Dendritic cell treated with granulocyte-macrophage colony-stimulating factor and Interleukin-4, amounts not matched to agents 40 ng/mL and 50 ng/mL, for 4 days (primary cell): ENCODE measurements around the gene C16orf95.
A peak's percentile ranks its signal among the peaks of the same experiment; 100 is the strongest.
"Not testable (repeated sequence)": the region's sequence is repeated elsewhere in the genome, so short reads cannot be mapped to it uniquely, and the experiment has no call there.

ENCODE experiments used
- H3K27ac Mint-ChIP-seq: one replicate; pipeline ENCODE4 v1.8.0; 2022; ENCODE audit warnings: mild to moderate bottlenecking, mixed read lengths
- H3K27me3 Mint-ChIP-seq: one replicate; pipeline ENCODE4 v1.8.0; 2022; ENCODE audit warnings: mild to moderate bottlenecking, mixed read lengths
- H3K36me3 Mint-ChIP-seq: one replicate; pipeline ENCODE4 v1.8.0; 2022; ENCODE audit warnings: low read depth, mixed read lengths
- H3K4me1 Mint-ChIP-seq: one replicate; pipeline ENCODE4 v1.8.0; 2022; ENCODE audit warnings: low read depth, mixed read lengths
- H3K4me3 Mint-ChIP-seq: one replicate; pipeline ENCODE4 v1.8.0; 2022; ENCODE audit warnings: mild to moderate bottlenecking, moderate library complexity, mixed read lengths
- H3K9me3 Mint-ChIP-seq: one replicate; pipeline ENCODE4 v1.8.0; 2022; ENCODE audit warnings: mixed read lengths
- intact Hi-C: fragments of 100-400 bp; cut with micrococcal nuclease; formaldehyde crosslinking; loops from one replicate; pipeline ENCODE4 v1.15.0; 2022

Gene C16orf95

GRCh38 chr16:87316923-87317749, at the start of gene C16orf95:
Gene C16orf95 (minus strand): TSS chr16:87317392. CDS start chr16:87317242, 150 bp downstream.
- H3K4me1 Mint-ChIP-seq = peaks cover 18% of the 10 kb centered on the region
- peaks cover 3% of the 10 kb centered on the region for H3K27me3 Mint-ChIP-seq
- intact Hi-C loops = loop anchor here (5.0 kb wide), 1 partner anchor 75 kb away; the partner anchor contains the start of gene MAP1LC3B
- H3K36me3 Mint-ChIP-seq = peaks cover 17% of the 10 kb centered on the region
- no peaks in the 10 kb centered on the region for H3K9me3 Mint-ChIP-seq
- H3K4me3 Mint-ChIP-seq = peak within 1 kb of the TSS; percentile 89
- peak within 1 kb of the TSS; percentile 95 for H3K27ac Mint-ChIP-seq

DNA sequence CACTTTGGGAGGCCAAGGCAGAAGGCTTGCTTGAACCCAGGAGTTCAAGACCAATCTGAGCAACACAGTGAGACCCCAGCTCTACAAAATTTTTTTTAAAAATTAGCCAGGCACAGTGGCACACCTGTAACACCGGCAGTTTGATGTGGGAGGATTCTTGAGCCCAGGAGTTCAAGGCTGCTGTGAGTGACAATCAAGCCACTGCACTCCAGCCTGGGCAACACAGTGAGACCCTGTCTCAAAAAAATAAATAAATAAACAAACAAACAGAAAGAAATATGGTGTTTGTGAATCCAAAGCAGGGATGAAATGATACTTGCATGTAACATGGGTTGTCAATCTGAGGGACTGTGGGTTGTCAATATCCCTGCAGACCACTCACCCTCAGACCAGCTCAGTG, 49.7 kb upstream of the C16orf95 start:
- H3K9me3 Mint-ChIP-seq = no peaks in the 10 kb centered on the region
- peaks cover 39% of the 10 kb centered on the region for H3K36me3 Mint-ChIP-seq
- intact Hi-C loops = no loop called here
- no peak overlapping the region for H3K4me3 Mint-ChIP-seq
- no peak overlapping the region for H3K27ac Mint-ChIP-seq
- peaks cover 23% of the 10 kb centered on the region for H3K4me1 Mint-ChIP-seq
- peaks cover 80% of the 10 kb centered on the region for H3K27me3 Mint-ChIP-seq

GRCh38 chr16:87366288-87366687, 49.1 kb upstream of the C16orf95 start:
- Mint-ChIP-seq H3K4me1 (peaks cover 23% of the 10 kb centered on the region), H3K36me3 (peaks cover 46% of the 10 kb centered on the region), H3K4me3 (no peak overlapping the region), H3K9me3 (no peaks in the 10 kb centered on the region), H3K27me3 (peaks cover 81% of the 10 kb centered on the region), H3K27ac (no peak overlapping the region)
- intact Hi-C loops = no loop called here

- H3K4me1 Mint-ChIP-seq = peaks cover 15% of the 10 kb centered on the region
- H3K4me3 Mint-ChIP-seq = no peak overlapping the region
- peaks cover 81% of the 10 kb centered on the region for H3K27me3 Mint-ChIP-seq
- intact Hi-C loops = no loop called here
- H3K27ac Mint-ChIP-seq = no peak overlapping the region
- H3K36me3 Mint-ChIP-seq = peaks cover 57% of the 10 kb centered on the region
- H3K9me3 Mint-ChIP-seq = no peaks in the 10 kb centered on the region
Measured at GRCh38 chr16:87365021-87365713, 48.0 kb upstream of the C16orf95 start.

DNA sequence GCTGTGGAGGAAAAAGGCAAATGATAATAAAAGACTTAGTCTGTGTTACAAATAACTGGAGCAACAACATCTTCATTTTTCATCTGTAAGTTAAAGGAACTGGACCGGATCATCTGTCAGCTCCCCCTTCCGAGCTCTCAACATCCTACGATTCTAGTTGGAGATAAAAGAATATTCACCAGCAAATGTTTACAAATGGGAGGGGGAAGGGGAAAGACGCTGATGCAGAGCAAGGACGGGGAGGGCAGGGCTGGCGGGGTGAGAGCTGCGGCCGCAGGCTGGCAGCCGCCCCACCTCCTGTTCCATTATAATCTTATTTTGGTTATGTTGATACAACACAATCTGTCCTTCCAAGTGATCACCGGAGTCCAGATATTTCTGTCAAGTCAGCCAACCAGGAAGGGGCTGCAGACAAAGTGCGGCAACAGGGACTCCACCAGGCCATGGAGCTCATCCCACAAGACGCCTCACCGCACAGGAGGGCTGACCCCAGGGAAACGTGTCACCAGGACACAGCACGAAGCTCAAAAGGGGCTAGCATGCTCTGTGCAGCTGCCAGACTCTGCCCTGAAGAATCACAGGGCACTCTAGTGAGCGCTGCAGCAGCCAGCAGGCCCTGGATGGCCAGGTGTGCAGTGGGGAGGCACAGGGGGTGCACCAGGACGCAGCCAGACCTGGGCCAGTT, 46.7 kb upstream of the C16orf95 start:
- peaks cover 82% of the 10 kb centered on the region for H3K27me3 Mint-ChIP-seq
- intact Hi-C loops = no loop called here
- H3K9me3 Mint-ChIP-seq = no peaks in the 10 kb centered on the region
- H3K4me3 Mint-ChIP-seq = no peak overlapping the region
- peaks cover 69% of the 10 kb centered on the region for H3K36me3 Mint-ChIP-seq
- no peak overlapping the region for H3K27ac Mint-ChIP-seq
- H3K4me1 Mint-ChIP-seq = peaks cover 9% of the 10 kb centered on the region

GRCh38 chr16:87362828-87363559, 45.8 kb upstream of the C16orf95 start:
- peaks cover 88% of the 10 kb centered on the region for H3K27me3 Mint-ChIP-seq
- H3K27ac Mint-ChIP-seq, intact Hi-C loops, H3K9me3 Mint-ChIP-seq, H3K4me1 Mint-ChIP-seq, H3K4me3 Mint-ChIP-seq: not testable (repeated sequence)
- H3K36me3 Mint-ChIP-seq = peaks cover 79% of the 10 kb centered on the region

- peaks cover 82% of the 10 kb centered on the region for H3K27me3 Mint-ChIP-seq
- no peak overlapping the region for H3K27ac Mint-ChIP-seq
- H3K36me3 Mint-ChIP-seq = peaks cover 81% of the 10 kb centered on the region
- no peaks in the 10 kb centered on the region for H3K4me1 Mint-ChIP-seq
- no peak overlapping the region for H3K4me3 Mint-ChIP-seq
- intact Hi-C loops = no loop called here
- no peaks in the 10 kb centered on the region for H3K9me3 Mint-ChIP-seq
Measured at GRCh38 chr16:87361916-87362619, 44.9 kb upstream of the C16orf95 start.

- no peaks in the 10 kb centered on the region for H3K9me3 Mint-ChIP-seq
- H3K4me1 Mint-ChIP-seq = no peaks in the 10 kb centered on the region
- H3K27ac Mint-ChIP-seq = no peak overlapping the region
- no peak overlapping the region for H3K4me3 Mint-ChIP-seq
- peaks cover 79% of the 10 kb centered on the region for H3K27me3 Mint-ChIP-seq
- intact Hi-C loops = no loop called here
- peaks cover 84% of the 10 kb centered on the region for H3K36me3 Mint-ChIP-seq
Measured at GRCh38 chr16:87360862-87361610, 43.8 kb upstream of the C16orf95 start.

GRCh38 chr16:87359121-87359520, 41.9 kb upstream of the C16orf95 start:
- Mint-ChIP-seq H3K36me3 (peaks cover 77% of the 10 kb centered on the region), H3K27me3 (peaks cover 66% of the 10 kb centered on the region), H3K4me3 (no peak overlapping the region), H3K4me1 (no peaks in the 10 kb centered on the region), H3K27ac (no peak overlapping the region), H3K9me3 (no peaks in the 10 kb centered on the region)
- intact Hi-C loops = no loop called here

DNA sequence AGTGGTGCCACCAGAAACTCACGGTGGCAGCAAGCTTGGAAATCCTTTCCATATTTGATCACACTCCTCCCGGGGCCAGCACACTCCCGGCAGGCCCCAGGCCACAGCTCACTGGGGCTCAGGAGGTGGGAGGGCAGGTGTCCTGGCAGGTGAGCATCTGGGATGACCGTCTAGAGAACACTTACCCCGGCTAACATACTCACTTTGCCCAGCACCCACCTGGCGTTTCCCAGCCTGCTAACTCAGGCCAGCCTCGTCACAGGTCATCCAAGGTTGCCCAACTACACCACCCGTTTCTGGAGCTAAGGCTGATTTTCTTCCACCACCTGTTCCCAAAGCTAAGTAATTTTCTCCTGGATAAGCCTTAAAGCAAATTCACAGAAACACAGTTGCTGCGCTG, 41.5 kb upstream of the C16orf95 start:
- no peak overlapping the region for H3K27ac Mint-ChIP-seq
- peaks cover 73% of the 10 kb centered on the region for H3K36me3 Mint-ChIP-seq

GRCh38 chr16:87358250-87358649, 41.1 kb upstream of the C16orf95 start:
- H3K9me3 Mint-ChIP-seq = no peaks in the 10 kb centered on the region
- peaks cover 71% of the 10 kb centered on the region for H3K36me3 Mint-ChIP-seq
- intact Hi-C loops = no loop called here
- no peak overlapping the region for H3K27ac Mint-ChIP-seq
- H3K27me3 Mint-ChIP-seq = peaks cover 58% of the 10 kb centered on the region
- H3K4me1 Mint-ChIP-seq = no peaks in the 10 kb centered on the region
- H3K4me3 Mint-ChIP-seq = no peak overlapping the region

More for the DNA sequence above, 41.5 kb upstream of the C16orf95 start:
- no peaks in the 10 kb centered on the region for H3K9me3 Mint-ChIP-seq
- intact Hi-C loops = no loop called here
- H3K4me3 Mint-ChIP-seq = no peak overlapping the region
- peaks cover 62% of the 10 kb centered on the region for H3K27me3 Mint-ChIP-seq
- H3K4me1 Mint-ChIP-seq = no peaks in the 10 kb centered on the region

DNA sequence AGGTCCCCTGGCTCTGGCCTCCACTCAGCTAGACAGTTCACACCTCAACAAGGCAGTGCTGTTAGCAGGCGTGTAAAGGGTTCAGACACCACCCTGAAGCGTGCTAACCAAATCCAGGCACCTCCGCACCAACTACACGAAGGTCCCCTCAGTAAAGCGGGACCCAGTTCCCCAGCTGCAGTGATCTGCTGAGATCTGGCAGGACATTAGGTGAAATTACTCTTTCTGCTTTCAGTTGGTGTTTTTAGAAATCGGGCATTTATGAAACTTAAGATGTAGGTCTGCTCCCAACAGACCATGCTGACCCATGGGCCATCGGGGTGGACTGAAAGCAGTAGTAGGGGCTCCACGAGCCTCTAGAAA, 39.3 kb upstream of the C16orf95 start:
- no peaks in the 10 kb centered on the region for H3K4me1 Mint-ChIP-seq
- H3K4me3 Mint-ChIP-seq = no peak overlapping the region
- H3K36me3 Mint-ChIP-seq = peaks cover 67% of the 10 kb centered on the region
- peaks cover 44% of the 10 kb centered on the region for H3K27me3 Mint-ChIP-seq
- H3K9me3 Mint-ChIP-seq = no peaks in the 10 kb centered on the region
- H3K27ac Mint-ChIP-seq = no peak overlapping the region
- intact Hi-C loops = no loop called here
